HG02973 (cell line): ENCODE measurements around the gene MAP1LC3B2.
"Not testable (repeated sequence)": the region's sequence is repeated elsewhere in the genome, so short reads cannot be mapped to it uniquely, and the experiment has no call there.

Experiments used
- ATAC-seq: cut with Tn5 transposase; IDR thresholded peaks from one replicate; pipeline ENCODE4 v1.9.1; 2021; ENCODE audit warnings: moderate library complexity; ENCODE audit not compliant: unreplicated experiment

The MAP1LC3B2 gene

GRCh38 chr12:116556964-116557698 lies 2.0 kb upstream of the MAP1LC3B2 start:
- no peak for ATAC-seq

GRCh38 chr12:116558280-116559161 lies 660 bp upstream of the MAP1LC3B2 start:
- no peak for ATAC-seq

GRCh38 chr12:116561181-116561821 lies 2.1 kb downstream of the MAP1LC3B2 start:
- ATAC-seq = no peak

GRCh38 chr12:116562090-116562489 lies 2.9 kb downstream of the MAP1LC3B2 start:
- no peak for ATAC-seq

- ATAC-seq = no peak
Measured at GRCh38 chr12:116563262-116563661, 4.1 kb downstream of the MAP1LC3B2 start.

- no peak for ATAC-seq
Measured at GRCh38 chr12:116564080-116564479, 4.9 kb downstream of the MAP1LC3B2 start.

GRCh38 chr12:116565221-116565620 lies 6.0 kb downstream of the MAP1LC3B2 start:
- ATAC-seq = not testable (repeated sequence)

GRCh38 chr12:116565963-116566362 lies 6.8 kb downstream of the MAP1LC3B2 start:
- ATAC-seq = no peak

GRCh38 chr12:116568203-116568602 lies 9.0 kb downstream of the MAP1LC3B2 start:
- no peak for ATAC-seq

- no peak for ATAC-seq
Measured at GRCh38 chr12:116571089-116571488, 11.9 kb downstream of the MAP1LC3B2 start.

- no peak for ATAC-seq
Measured at GRCh38 chr12:116573776-116574175, 14.6 kb downstream of the MAP1LC3B2 start.

GRCh38 chr12:116575754-116576153 lies 16.6 kb downstream of the MAP1LC3B2 start:
- not testable (repeated sequence) for ATAC-seq

GRCh38 chr12:116577154-116577561 lies 18.0 kb downstream of the MAP1LC3B2 start:
- ATAC-seq = no peak

- no peak for ATAC-seq
Measured at GRCh38 chr12:116578051-116578450, 18.9 kb downstream of the MAP1LC3B2 start.

- no peak for ATAC-seq
Measured at GRCh38 chr12:116582610-116583009, 23.4 kb downstream of the MAP1LC3B2 start.

- no peak for ATAC-seq
Measured at GRCh38 chr12:116583129-116583694, 24.0 kb downstream of the MAP1LC3B2 start.

GRCh38 chr12:116587270-116587669 lies 28.1 kb downstream of the MAP1LC3B2 start:
- no peak for ATAC-seq

GRCh38 chr12:116588390-116589028 lies 29.3 kb downstream of the MAP1LC3B2 start:
- ATAC-seq = no peak

- ATAC-seq = no peak
Measured at GRCh38 chr12:116589581-116589980, 30.4 kb downstream of the MAP1LC3B2 start.

- no peak for ATAC-seq
Measured at GRCh38 chr12:116590561-116590960, 31.4 kb downstream of the MAP1LC3B2 start.
